WTC11 (cell line): ENCODE results near the gene ZNF329. TPM values are rescaled to one million over a fixed set of nuclear protein-coding genes. Genes with fewer than 3 reads are reported as not detected.

Source experiments
- total RNA-seq: library from RNA; stranded (reverse); gene quantifications from 3 replicates; pipeline ENCODE4 v1.2.3, GENCODE V29; 2021

The ZNF329 gene
- total RNA-seq, 1 experiment from 2014 or later = 16.3 TPM

Other genes with a start within 250 kb of the ZNF329 start
- 21.4 to 22.6 TPM (median 21.5 TPM) in 3 replicates for gene ZNF417, start 234.2 kb downstream of the ZNF329 start, total RNA-seq
- 19.6 to 21.1 TPM (median 20.8 TPM) in 3 replicates for gene ZNF418, start 215.4 kb downstream of the ZNF329 start, total RNA-seq
- 15.1 to 17.9 TPM (median 15.9 TPM) in 3 replicates for gene ZNF256, start 203.1 kb downstream of the ZNF329 start, total RNA-seq
- gene C19orf18, start 176.3 kb downstream of the ZNF329 start, total RNA-seq = 1.1 to 1.3 TPM (median 1.1 TPM) in 3 replicates
- 24.5 to 26.2 TPM (median 26.1 TPM) in 3 replicates for gene ZNF606, start 148.0 kb downstream of the ZNF329 start, total RNA-seq
- 0.69 to 1.3 TPM (median 0.78 TPM) in 3 replicates for gene ZSCAN1, start 116.8 kb downstream of the ZNF329 start, total RNA-seq
- 5.6 to 8.0 TPM (median 7.2 TPM) in 3 replicates for gene ZNF135, start 91.5 kb downstream of the ZNF329 start, total RNA-seq
- gene ZSCAN18, start 52.6 kb downstream of the ZNF329 start, total RNA-seq = 55.9 to 65.5 TPM (median 64.8 TPM) in 3 replicates
- 25.4 to 28.8 TPM (median 27.5 TPM) in 3 replicates for gene ZNF274, start 32.3 kb upstream of the ZNF329 start, total RNA-seq
- 52.8 to 63.8 TPM (median 59.2 TPM) in 3 replicates for gene ZNF544, start 78.1 kb upstream of the ZNF329 start, total RNA-seq
- gene ZNF8, start 128.2 kb upstream of the ZNF329 start, total RNA-seq = 18.8 to 19.1 TPM (median 18.9 TPM) in 3 replicates
- 23.1 to 26.0 TPM (median 24.0 TPM) in 3 replicates for gene ERVK3-1, start 154.6 kb upstream of the ZNF329 start, total RNA-seq
- gene ZSCAN22, start 176.2 kb upstream of the ZNF329 start, total RNA-seq = 3.2 TPM in 3 replicates
- gene A1BG, start 202.7 kb upstream of the ZNF329 start, total RNA-seq = 22.6 to 24.3 TPM (median 23.4 TPM) in 3 replicates
- gene ZNF497, start 212.0 kb upstream of the ZNF329 start, total RNA-seq = 1.7 to 2.1 TPM (median 2.0 TPM) in 3 replicates
- gene ZNF837, start 230.2 kb upstream of the ZNF329 start, total RNA-seq = 3.4 to 4.9 TPM (median 4.6 TPM) in 3 replicates
- gene RPS5, start 236.5 kb upstream of the ZNF329 start, total RNA-seq = 1,498 to 1,502 TPM (median 1,501 TPM) in 3 replicates
- 1.1 to 1.8 TPM (median 1.5 TPM) in 3 replicates for gene RNF225, start 244.9 kb upstream of the ZNF329 start, total RNA-seq